Measurements from ENCODE around the gene NUDT12.

NUDT12 gene

GRCh38 chr5:103519550-103519949 lies 43.0 kb downstream of the NUDT12 start:
- no peaks in the 10 kb centered on the region for H3K4me1 Mint-ChIP-seq
- H3K27ac Mint-ChIP-seq: no peak overlapping the region
- DNase-seq (ENCODE audit: low spot score in 2 of 2) (no peak), ATAC-seq (no peak)
- no peaks in the 10 kb centered on the region for H3K9me3 Mint-ChIP-seq
- H3K4me3 Mint-ChIP-seq: no peak overlapping the region
- H3K36me3 Mint-ChIP-seq: no peaks in the 10 kb centered on the region

DNA sequence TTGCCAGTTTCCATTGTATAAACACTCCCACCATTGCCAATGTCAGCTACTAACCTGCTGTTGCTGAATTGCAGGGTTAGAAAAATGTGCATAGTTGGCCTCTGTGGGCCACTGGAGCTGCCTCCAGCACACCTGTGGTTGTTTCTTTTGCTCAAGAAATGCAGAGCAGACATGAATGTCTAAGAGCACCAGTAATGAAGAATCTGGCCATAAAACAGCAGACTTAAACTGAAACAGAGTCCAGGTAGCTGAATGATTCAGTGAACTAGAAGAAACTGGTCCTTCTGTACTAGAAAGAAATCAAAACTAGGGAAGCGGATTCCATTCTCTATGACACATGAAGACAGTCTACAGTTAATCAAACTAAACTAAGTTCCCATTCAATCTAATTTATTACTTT lies 48.2 kb downstream of the NUDT12 start:
- Mint-ChIP-seq H3K4me3 (no peak overlapping the region), H3K4me1 (no peaks in the 10 kb centered on the region), H3K27ac (no peak overlapping the region), H3K36me3 (no peaks in the 10 kb centered on the region), H3K9me3 (no peaks in the 10 kb centered on the region)
- DNase-seq (ENCODE audit: low spot score in 2 of 2): no peak
- ATAC-seq: no peak

DNA sequence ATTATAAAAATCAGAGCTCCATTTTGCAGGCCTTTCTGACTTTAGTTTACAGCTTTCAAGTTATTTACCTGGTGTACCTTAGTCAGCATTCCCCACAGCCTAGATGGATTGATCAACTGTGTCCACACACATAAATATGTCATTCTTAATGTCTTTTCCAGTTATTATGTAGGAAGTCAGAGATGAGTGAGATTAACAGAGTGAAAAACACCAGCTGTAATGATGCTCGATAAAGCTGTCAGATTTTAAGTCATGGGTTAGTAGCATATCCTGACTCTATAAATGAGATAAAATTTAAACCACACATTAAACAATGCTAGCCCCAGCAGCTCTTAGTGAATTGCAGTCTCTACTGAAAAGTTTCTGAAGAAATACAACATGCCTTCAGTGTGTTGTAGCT lies 48.9 kb downstream of the NUDT12 start:
- Mint-ChIP-seq H3K36me3 (no peaks in the 10 kb centered on the region), H3K4me1 (no peaks in the 10 kb centered on the region), H3K27ac (no peak overlapping the region), H3K9me3 (no peaks in the 10 kb centered on the region), H3K4me3 (no peak overlapping the region)
- no peak for ATAC-seq
- DNase-seq (ENCODE audit: low spot score in 2 of 2): no peak

GRCh38 chr5:103512500-103512899 lies 50.1 kb downstream of the NUDT12 start:
- no peak for ATAC-seq
- no peak overlapping the region for H3K4me3 Mint-ChIP-seq
- no peaks in the 10 kb centered on the region for H3K9me3 Mint-ChIP-seq
- no peaks in the 10 kb centered on the region for H3K4me1 Mint-ChIP-seq
- no peak for DNase-seq (ENCODE audit: low spot score in 2 of 2)
- no peaks in the 10 kb centered on the region for H3K36me3 Mint-ChIP-seq
- H3K27ac Mint-ChIP-seq: no peak overlapping the region

DNA sequence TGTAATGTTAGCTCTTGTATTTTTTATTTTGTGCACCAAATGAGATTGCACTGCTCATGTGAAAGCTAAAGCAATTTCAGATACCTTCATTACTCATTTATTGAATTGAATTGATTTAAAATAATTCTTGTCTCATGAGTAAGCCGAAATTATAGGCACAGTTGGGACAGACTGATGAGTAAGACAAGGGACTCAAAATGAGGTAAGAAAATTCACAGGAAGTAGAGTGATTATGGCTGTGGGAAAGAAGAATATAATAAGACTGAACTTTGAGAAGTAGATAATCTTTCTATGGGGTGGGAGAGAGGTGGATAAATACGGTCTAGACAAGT lies 51.1 kb downstream of the NUDT12 start:
- ATAC-seq (no peak), DNase-seq (ENCODE audit: low spot score in 2 of 2) (no peak)
- Mint-ChIP-seq H3K4me1 (no peaks in the 10 kb centered on the region), H3K27ac (no peak overlapping the region), H3K4me3 (no peak overlapping the region), H3K36me3 (no peaks in the 10 kb centered on the region), H3K9me3 (no peaks in the 10 kb centered on the region)

DNA sequence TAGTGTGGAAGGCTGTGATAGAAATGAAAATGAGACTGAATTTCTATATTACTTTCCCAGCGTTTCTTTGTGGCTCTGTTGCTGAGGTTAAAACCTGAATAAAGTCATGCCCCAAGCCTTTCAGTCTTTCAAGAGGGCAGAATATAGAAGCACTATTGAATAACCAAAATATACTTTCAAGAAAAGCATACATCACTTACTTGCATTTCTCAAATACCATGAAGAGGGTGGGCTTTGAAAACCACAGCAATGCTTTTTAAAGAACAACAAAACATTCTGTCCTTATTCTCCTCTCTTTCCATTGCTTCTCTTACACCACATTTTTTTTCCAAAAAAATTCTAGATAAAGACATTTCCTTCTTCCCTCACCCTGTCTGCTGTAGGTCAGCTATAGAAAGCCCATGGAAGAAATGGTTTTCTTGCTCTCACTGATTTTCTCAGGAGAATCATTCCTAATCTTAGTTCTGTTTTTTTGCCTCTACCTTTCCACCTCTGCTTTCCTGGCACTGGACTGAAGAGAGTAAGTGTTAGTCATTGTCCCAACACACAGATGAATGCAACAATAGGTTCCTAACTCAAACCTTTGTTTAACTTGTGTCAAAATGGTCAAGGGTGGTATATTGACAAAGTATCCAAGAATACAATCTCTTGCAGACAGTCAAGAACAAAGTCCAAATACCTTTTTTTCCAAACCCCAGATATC lies 51.6 kb downstream of the NUDT12 start:
- no peak for ATAC-seq
- H3K4me1 Mint-ChIP-seq: no peaks in the 10 kb centered on the region
- H3K27ac Mint-ChIP-seq: no peak overlapping the region
- no peaks in the 10 kb centered on the region for H3K9me3 Mint-ChIP-seq
- H3K4me3 Mint-ChIP-seq: no peak overlapping the region
- no peaks in the 10 kb centered on the region for H3K36me3 Mint-ChIP-seq
- DNase-seq (ENCODE audit: low spot score in 2 of 2): no peak

DNA sequence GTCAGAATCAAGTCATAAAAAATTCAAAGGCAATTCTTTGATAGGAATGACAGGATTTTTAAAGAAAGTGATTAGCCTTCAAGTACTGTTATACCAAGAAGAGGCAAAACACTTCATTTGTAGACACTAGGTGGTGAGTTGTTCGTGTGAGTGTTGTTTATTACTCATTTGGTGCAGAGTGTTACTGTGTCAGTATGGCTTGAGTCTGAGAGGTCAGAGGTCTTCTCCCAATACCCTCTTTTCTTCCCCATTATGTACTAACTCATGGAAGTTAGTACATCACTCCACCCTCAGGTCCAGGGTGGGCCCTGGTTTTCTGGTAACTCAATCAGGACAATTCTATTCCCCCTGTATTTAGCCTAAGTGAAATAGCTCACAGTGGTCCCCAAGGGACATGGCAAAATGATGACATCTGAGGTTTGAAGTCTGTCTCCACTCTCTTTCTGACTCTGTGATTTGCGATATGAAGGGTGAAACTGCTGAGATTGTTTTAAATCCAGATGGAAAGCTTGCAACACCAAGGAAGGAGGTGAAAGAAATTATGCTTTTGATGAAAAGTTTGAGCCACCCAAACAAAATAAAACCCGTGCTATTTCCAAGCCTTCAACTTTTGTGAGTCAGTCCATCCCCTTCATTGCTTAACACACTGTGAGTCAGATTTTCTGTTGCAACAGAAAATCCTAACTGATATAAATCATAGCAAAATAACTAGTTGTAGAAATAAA lies 56.8 kb downstream of the NUDT12 start:
- no peak for DNase-seq (ENCODE audit: low spot score in 2 of 2)

DNA sequence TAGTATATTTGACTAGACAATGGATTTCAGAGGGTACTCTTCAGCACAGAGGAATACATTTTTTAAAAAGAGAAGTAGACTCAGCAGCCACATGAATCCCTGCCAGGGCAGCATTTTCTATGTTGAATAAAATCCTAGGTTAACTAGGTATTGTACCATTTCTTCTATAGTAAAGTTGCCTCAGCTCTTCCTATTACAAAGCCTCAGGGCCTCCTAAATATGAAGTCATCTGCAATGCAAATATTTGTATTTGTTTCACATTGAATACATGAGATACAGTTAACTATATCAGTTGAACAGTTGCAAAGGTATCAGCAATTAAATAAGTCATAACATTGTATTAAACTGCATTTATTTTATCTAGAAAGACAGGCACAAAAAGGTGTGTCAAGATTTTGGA lies 59.5 kb downstream of the NUDT12 start:
- H3K4me3 Mint-ChIP-seq: no peak overlapping the region
- H3K36me3 Mint-ChIP-seq: no peaks in the 10 kb centered on the region
- ATAC-seq (no peak), DNase-seq (ENCODE audit: low spot score in 2 of 2) (no peak)
- no peaks in the 10 kb centered on the region for H3K9me3 Mint-ChIP-seq
- H3K4me1 Mint-ChIP-seq: no peaks in the 10 kb centered on the region
- H3K27ac Mint-ChIP-seq: no peak overlapping the region

More for the DNA sequence above, 56.8 kb downstream of the NUDT12 start:
- no peak for ATAC-seq
- Mint-ChIP-seq H3K27ac (no peak overlapping the region), H3K4me1 (no peaks in the 10 kb centered on the region), H3K36me3 (no peaks in the 10 kb centered on the region), H3K9me3 (no peaks in the 10 kb centered on the region), H3K4me3 (no peak overlapping the region)

DNA sequence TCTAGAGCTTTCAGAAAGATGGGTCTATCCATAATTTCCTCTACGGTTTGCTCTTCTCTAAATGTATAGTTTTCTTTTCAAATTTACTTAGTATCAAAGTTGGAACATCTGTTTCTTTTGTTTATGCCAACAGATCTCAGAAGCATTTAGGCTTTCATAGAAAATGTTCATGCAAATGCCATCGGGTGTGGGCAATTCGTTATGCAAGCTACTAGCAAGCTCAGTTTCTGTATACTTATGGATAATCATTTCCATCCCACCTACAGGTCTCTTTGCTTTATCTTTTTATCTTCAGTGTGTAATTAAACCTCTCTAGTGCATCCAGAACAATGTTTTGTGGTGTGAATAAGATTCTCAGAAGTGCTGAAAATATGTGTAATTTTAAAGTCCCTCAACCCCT lies 59.9 kb downstream of the NUDT12 start:
- no peak overlapping the region for H3K27ac Mint-ChIP-seq
- no peaks in the 10 kb centered on the region for H3K9me3 Mint-ChIP-seq
- DNase-seq (ENCODE audit: low spot score in 2 of 2) (no peak), ATAC-seq (no peak)
- H3K4me3 Mint-ChIP-seq: no peak overlapping the region
- H3K4me1 Mint-ChIP-seq: no peaks in the 10 kb centered on the region
- no peaks in the 10 kb centered on the region for H3K36me3 Mint-ChIP-seq
